Nucleus accumbens (tissue), 56 donors: Measurements from ENCODE around the gene MGLL.

Source experiments
- DNase-seq, 56 donors: peaks; one replicate each; lab custom pipeline; 2025; lab: John Stamatoyannopoulos, UW

The MGLL gene

DNA sequence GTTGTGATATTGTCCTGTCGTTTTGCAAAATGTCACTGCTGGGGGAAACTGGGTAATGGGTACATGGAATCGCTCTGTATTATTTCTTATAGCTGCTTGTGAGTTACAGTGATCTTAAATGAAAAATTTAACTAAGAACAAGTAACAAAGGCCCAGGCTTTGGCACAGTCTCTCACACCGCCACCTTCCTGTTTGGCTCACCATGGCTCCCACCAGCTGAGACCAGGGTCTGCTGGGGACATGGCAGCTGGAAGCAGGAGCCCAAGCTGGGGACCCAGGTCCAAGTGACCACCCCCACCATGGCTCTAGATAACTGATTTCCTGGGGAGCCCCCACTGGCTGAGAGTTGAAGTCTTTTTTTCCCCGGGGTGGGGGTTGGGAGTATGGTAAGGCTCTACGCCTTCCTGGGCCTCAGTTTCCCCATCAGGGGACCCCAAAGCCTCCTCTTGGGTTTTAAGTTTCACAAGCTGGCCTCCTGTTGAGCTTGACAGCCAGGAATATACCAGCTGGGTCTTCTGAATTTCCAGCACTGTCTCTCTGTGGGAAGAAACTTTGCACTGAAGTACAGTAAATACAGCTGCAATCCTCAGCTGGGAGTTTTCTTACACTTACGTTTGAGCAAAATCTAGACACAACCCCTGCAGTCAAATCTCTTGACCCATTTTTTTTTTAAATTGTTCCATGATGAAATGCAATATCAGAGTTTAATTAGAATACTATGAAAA lies 123.5 kb downstream of the MGLL start:
- no peak for DNase-seq

DNA sequence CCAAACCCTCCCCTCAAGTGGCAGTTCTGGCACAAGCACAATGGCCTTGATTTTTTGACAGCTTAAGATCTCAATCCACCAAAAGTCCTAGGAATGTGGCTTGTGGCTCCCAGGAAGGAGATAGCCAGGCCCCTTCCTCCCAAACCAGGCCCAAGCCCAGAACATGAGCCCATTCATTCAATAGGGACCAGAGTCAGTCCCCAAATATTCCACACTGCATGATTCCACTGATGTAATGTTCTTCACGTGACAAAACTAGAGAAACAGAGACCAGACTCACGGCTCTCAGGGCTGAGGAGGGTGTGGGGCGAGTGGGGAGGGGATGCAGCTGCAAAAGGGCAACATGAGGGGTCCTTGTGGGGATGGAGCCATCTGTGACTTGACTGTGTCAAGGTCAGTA lies 124.0 kb downstream of the MGLL start:
- peak in 1 of 56 donors; percentile 51 for DNase-seq

DNA sequence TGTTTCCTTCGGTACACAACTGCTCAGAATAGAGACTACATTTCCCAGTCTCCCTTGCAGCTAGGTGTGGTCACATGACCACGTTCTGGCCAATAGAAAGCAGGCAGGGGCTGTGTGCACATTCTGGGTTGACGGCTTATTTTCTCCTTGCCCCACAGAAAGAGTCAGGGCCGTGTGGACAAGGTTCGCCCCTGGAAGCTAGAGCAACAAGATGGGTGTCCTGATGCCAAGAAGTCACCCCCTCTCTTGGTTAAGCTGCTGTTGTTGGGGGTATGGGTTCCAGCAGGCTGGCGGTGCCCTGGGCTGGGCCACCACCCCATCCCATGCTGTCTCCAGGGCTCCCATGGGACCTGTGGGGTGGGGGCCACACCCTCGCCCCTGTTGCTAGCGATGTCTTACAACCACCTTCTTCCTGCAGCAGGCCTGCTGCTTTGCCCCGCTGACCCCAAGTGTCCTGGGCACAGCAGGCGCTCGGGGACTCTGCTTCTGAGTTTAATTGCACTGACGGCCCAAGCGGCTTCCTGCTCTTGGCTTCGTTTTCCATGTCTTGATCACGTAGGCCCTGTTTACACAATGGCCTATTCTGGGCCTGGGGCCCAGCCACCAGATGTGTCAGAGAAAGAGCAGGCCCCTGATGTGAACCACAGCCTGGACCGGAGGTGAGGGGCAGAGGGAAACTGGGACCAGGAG lies 124.6 kb downstream of the MGLL start:
- DNase-seq = peak in 53 of 56 donors; percentile 26 to 91 (median 69)

DNA sequence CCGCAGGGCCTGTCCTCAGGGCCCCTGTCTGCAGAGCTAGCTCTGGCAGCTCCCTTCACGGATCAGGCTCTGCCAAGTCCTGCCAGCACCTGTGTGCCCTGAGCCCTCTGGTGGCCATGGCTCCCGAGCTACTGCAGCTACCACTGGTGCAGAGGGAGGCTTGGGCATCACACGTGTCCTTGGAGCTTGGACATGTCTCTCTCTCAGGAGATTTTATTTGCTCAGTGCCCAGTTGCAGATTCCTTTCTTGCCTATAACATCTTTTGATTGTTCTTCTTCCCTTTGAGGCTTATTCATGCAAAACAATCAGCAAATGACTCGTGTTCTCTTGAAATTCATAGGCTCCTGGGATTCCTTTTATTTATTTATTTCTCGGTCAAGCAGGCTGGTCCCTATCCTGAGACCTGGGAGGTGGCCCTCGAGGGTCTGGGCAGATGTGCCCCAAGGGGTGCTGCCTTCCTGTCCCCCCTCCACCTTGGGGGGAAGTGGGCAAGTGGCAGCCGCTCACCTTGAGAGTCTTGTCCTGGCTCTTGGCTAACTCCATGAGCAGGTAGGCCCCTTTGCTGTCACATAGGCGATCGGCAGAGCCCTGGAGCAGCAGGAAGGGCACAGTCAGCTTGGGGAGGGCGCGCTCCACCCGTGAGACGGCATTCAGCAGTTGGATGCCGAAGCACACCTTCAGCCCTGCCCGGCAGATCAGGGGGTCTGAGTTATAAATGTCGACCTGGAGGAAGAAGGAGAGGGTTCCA lies 127.7 kb downstream of the MGLL start:
- DNase-seq = peak in 3 of 56 donors; percentile 21 to 25 (median 21)

DNA sequence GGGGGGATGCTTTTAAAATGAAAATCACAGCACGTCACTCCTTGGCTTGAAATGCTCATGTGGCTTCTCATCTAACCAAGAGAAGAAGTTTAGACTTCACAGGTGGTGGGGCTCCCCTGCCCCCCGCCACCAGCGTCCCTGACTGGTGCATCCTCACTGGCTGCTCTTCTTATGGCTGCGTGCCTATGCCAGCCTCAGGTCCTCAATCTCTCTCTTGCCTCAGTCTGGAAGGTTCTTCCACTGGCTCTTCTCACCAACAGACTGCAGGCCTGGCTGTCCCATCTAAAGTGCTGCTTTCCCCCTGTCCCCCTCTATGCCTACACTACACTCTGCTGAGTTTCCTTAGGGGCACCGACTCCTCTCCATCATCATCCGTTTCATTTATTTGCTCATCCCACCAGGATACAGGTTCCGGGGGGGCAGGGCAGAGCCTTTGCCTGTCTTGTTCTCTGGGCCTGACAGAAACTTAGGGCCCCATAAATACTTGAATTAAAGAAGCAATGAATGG lies 128.9 kb downstream of the MGLL start:
- no peak for DNase-seq

DNA sequence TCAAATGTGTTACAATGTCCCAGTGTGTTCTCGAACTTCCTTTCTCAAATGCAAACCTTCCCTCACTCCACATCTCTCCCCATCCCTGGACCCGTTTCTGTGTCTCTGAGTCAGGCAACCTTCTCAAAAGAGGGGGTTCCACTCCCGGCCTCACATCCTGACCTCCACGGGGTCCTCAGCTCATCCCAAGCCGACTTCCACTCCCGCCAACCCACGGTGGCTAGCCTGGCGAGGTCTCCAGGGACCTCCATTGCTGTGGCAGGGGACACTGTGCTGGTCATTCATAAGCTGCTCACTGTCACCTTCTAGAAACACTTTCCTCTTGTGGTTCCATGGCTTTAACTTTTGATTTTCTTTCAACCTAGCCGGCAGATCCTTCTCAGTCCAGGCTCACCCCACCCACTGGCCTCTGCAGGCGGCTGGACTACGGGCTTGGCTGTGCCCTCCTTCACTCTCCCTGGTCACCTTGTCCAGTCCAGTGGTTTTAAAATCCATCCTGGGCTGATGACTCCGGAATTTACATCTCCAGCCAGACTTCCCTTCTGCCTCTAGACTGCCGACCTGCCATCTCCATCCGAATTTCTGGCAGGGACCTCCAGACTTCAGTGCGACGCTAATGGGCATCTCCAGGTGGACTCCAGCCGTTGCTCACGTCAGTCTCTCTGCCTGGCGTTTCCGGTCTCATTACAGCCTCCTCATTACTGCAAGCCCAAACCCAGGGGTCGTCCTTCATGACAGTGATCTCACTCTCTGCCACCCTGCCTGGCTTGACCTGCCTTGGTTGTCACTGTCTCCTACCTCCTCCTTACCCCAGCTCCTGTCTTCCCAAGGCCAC lies 129.6 kb downstream of the MGLL start:
- no peak for DNase-seq

DNA sequence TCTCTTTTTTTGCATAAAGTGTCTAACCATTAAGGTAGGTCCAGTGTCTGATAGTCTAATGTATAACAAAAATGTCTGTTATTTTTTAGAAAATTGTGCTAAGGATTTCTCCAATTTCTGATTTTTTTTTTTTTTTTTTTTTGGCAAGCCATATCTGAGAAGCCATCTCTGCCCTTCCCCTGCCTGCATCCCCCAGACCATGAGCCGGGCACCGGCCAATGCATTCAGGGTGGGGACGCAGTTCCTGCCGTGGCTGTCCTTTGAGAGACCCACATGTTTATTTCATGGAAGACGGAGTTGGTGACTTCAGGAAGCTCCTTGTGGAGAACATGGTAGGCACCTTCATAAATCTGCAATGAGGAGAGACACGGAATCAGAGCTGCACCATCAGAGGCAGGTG lies 130.3 kb downstream of the MGLL start:
- no peak for DNase-seq

DNA sequence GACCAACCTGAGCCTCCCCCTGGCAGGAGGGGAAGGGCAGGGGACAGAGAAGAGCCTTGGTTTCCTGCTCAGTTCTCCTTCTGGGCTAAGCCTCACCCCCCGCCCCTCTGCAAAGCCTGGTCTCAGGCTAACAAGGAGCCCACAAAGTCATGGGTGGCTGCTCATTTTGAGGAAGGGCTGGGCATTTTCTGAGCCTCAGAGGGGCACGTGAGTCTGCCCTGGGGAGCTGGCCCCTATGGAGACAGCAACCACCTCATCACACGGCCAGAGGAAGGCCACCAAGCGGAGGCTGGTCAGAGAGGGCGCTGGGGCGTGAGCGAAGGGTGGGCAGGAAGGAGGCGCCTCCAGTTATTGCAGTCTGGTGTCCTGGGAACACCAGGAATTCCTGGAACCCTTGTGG lies 130.8 kb downstream of the MGLL start:
- DNase-seq = no peak

DNA sequence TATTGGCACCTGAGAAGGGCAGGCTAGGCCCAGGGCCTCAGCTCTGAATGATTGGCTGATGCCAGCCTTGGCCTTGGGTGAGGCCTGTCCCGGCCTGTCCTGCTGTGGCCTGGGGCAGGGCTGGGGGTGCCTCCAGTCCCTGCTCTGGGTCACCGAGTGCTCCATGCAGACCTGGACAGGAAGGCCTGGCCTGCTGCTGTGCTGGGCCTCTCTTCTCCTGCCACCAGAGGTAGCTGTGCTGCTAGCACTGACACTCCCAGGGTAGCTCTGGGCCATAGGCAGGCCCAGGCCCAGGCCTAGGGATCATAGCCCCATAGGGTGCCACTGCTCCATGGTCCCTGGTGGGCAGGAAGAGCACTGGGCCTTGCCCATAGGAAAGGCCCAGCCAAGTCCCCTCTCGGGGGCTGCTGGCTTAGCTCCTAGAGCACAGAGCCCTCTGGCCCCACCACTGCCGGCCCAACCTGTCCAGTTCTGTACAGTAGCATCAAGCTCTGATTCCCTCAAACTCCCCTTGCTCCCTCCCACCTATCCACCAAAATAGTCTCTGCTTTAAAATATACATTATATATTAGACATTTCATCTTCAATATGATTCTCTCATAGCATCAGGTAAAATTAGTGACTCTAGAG lies 131.4 kb downstream of the MGLL start:
- no peak for DNase-seq

DNA sequence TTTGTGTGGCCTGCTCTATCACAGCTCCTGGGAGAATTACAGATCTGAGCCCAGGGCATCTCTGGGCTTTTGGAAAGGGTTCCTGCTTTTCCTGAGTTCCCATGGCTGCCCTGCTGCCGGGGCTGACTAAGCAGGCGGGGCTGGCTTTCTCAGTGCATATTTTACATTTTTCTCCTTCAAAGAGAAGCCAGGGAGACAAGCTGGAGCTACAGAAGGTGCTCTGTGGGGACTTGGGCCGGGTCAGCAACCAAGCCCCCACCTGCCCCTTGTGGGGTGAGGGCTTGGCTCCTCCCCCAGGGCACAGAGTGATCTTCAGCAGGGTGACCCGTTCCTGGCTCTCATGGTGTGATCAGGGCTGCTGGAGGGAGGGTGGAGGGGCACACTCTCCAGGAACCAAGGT lies 132.2 kb downstream of the MGLL start:
- DNase-seq = no peak

DNA sequence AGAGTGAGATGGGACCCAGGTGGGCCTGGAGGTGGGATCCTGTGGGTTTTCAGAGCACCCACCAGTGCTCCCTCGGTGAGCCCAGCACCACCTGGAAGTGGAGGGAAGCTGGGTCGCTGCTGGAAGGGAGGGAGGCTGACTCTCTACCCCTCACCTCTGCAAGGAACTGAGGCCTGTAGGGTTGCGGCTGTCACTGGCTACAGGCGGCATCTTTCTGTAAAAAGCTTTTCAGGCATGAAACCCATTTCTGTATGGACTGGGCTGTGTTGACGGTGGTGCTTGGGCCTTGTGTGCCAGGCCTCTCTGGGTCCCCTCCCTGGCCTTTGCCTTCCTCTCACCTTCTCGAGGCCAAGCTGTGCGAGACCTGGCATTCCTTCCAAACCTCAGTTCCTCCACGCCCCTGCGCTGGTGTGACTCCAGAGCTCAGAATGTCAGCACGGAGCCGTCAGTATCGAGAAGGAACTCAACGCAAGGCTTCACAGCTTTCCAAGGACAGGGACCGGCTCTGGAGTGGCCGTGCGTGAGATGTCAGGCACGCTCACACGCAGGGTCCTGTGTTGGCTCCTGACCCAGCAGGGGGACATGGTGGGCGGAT lies 133.0 kb downstream of the MGLL start:
- DNase-seq = no peak

DNA sequence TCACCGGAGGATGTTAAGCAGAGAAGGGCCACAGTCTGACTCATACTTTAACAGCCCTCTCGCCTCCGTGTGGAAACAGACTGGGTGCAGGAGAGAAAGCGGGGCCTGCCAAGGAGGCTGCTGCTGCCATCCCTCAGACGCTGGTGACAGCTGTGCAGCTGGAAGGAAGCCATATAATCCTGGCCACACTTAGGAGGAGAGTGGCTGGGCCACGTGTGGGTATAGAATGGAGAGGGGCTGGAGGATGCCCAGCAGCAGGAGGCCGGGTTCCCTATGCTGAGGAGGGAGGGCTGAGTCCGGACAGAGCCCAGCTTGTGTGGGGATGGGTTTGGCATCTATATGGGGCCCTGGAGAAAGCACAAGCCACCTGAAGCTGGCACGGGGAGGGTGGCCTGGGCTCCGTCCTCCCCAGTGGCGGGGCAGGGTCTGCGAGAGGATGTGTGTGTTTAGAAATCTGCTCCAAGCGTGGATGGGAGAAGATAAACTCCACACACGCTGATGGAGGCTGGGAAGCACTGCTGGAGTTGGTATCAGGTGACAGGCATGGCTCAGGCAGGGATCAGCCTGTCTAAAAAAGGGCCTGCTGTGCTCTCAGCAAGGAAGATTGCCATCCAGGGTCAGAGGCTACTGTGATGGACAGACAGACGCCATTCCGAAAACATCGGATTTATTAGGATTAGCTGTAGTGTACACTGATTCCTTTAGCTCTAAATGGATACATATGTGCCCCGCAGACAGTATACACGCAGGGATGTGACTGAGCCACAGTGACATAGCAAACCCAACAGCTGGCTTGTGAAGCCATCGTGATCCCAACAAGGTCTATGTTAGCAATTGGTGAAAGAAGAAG lies 133.7 kb downstream of the MGLL start:
- DNase-seq = peak in 7 of 56 donors; percentile 19 to 39 (median 29)

DNA sequence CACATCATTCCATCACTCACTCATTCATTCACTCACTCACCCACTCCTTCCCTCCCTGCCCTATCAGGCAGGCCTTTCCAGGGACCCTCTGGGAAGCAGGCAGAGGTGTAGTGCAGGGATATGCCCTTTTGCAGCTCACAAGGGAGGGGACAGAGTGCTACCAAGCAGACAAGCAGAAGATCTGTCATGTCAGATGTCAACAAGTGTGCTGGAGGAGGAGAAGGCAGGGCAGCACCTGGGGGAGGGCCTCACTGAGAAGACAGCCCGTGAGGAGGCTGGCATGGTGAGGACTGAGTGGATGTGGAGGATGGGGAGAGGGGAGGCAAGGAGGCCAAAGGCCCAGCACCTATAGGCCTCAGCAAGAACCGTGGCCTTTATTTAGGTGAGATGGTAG lies 134.3 kb downstream of the MGLL start:
- DNase-seq = no peak

DNA sequence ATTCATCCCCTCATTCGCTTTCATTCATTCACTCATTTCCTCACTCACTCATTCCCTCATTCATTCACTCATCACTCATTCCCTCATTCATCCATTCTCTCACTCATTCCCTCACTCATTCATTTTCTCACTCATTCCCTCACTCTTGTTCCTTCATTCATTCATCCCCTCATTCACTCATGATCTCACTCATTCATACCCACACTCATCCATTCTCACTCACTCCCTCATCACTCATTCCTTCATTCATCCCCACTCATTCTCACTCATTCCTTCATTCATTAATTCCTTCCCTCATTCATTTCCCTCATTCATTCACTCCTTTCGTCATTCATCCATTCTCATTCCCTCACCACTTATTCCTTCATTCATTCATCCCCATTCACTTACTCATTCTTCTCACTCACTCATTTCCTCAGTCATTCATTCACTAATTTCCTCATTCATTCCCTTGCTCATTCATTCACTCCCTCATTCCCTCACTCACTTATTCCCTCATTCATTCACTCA lies 135.0 kb downstream of the MGLL start:
- no peak for DNase-seq

DNA sequence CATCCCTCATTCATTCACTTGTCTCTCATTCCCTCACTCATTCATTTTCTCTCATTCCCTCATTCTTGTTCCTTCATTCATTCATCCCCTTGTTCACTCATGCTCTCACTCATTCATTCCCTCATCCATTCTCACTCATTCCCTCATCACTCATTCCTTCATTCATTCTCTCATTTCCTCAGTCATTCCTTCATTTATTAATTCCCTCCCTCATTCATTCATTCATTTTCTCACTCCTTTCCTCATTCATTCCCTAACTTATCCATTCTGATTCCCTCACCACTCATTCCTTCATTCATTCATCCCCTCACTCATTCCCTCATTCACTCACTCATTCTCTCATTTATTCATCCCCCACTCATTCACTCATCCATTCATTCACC lies 135.8 kb downstream of the MGLL start:
- no peak for DNase-seq

DNA sequence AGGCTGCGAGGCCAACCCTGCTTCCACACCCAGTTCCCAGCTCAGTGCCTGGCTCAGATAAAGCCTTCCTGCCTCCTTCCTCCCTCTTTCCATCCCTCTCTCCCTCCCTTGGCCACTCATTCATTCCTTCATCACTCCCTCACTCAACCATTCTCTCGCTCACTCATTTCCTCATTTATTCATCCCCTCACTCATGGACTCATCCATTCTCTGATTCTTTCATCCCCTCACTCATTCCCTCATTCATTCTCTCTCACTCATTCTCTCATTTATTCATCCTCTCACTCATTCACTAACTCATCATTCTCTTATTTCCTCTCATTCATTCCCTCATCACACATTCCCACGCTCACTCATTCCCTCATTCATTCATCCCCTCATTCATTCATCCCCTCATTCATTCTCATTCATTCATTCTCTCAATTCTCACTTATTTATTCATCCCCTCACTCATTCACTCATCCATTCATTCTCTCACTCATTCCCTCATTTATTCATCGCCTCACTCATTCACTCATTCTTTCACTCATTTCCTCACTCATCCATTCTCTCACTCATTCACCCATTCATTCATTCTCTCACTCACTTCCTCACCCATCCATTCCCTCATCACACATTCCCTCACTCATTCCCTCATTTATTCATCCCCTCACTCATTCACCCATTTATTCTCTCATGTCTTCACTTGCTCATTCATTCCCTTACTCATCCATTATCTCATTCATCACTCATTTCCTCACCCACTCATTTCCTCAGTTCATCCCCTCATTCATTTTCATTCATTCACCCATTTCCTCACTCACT lies 136.4 kb downstream of the MGLL start:
- no peak for DNase-seq

DNA sequence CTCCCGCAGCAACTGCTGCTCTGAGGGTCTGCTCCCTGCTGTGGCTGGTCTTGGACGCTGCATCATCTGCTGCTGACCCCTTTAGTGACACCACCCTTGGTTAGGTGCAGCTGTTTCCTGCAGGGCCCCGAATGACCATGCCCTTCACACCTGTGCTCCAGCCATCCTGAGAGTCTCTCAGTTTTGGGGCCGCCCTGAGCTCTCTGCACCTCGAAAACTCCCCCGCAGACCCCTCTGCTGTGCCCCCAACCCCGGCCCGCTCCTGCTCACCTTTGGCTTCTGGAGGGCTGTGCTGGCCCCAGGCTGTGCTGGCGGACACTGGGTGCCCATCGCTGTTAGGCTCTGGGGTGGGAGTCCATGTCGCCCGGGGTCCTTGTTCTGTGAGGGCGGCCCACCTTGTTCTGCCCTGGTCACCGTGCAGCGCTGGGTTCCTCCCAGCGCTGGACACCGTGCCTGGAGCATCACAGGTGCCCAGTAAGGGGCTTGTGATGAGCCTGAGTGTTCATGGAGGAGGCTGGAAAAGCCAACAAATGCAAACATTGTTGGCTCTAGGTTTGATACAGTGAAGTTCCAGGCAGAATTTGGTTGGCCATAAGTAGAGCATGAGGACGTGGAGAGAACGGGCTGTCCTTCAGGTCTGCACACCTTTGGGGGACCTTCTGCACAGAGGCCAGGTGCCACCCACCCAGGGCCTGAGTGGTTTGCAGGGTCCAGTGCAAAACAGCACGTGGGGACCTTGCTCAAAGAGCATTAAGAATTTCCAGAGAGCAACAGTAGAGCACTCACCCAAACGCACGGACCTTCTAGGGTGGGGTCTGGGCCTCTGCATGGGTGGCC lies 137.2 kb downstream of the MGLL start:
- no peak for DNase-seq
